Tibial artery (tissue), 4 donors: ENCODE data around the gene ELAPOR1.

Source experiments
- DNase-seq, 2 donors: peaks; one replicate each; pipeline ENCODE4 v3.0.0-alpha.2; 2019
- H3K27ac ChIP-seq, 2 donors: fragments of 200-600 bp; sonication (generic) in 1 of 2; 1 replicate in 1 of 2; 2 replicates in 1 of 2; pipeline ENCODE4 v1.5.1; 2018 to 2019; ENCODE audit warnings: mild to moderate bottlenecking in 1 of 2
- H3K27me3 ChIP-seq, 2 donors: fragments of 200-600 bp; sonication (generic) in 1 of 2; one replicate each; pipeline versions ENCODE4 v1.5.1 to v1.6.0; 2016 to 2019
- H3K36me3 ChIP-seq, 3 donors: fragments of 200-600 bp; sonication (generic) in 2 of 3; one replicate each; pipeline ENCODE4 v1.5.1; 2016 to 2019; ENCODE audit warnings: mild to moderate bottlenecking in 2 of 3
- H3K4me1 ChIP-seq, 4 donors: fragments of 200-600 bp; sonication (generic) in 2 of 4; 1 replicate in 3 of 4; 2 replicates in 1 of 4; pipeline ENCODE4 v1.5.1; 2016 to 2019
- H3K4me3 ChIP-seq, 2 donors: fragments of 200-600 bp; sonication (generic) in 1 of 2; 1 replicate in 1 of 2; 2 replicates in 1 of 2; pipeline ENCODE4 v1.5.1; 2018 to 2019; ENCODE audit warnings: mild to moderate bottlenecking in 2 of 2
- H3K9me3 ChIP-seq, 3 donors: fragments of 200-600 bp; sonication (generic) in 1 of 3; one replicate each; pipeline ENCODE4 v1.5.1; 2016 to 2019
- CTCF ChIP-seq, 2 experiments: fragments of 200-600 bp in 1 of 2; fragments of 450-650 bp in 1 of 2; IDR thresholded peaks; one replicate each; pipeline ENCODE4 v1.5.1; 2017 to 2019; ENCODE audit warnings: antibody characterized with exemption in 2 of 2, mild to moderate bottlenecking in 1 of 2, moderate library complexity in 1 of 2
- intact Hi-C: fragments of 100-400 bp; cut with DNase I; formaldehyde crosslinking; loops from one replicate; pipeline ENCODE4 v1.15.0; 2023; ENCODE audit warnings: low total_unique reads

ELAPOR1 gene

GRCh38 chr1:109149874-109150601 lies 36.1 kb downstream of the ELAPOR1 start:
- intact Hi-C loops: no loop called here
- H3K9me3 ChIP-seq: no peaks in the 10 kb centered on the region
- H3K27me3 ChIP-seq: no peaks in the 10 kb centered on the region
- TF ChIP-seq CTCF (IDR thresholded peaks at IDR 0.05): no peak
- peaks cover 0 to 15% (median 6%) of the 10 kb centered on the region in 4 donors for H3K4me1 ChIP-seq
- H3K36me3 ChIP-seq: no peaks in the 10 kb centered on the region
- no peak overlapping the region for H3K4me3 ChIP-seq
- DNase-seq: no peak
- no peak overlapping the region for H3K27ac ChIP-seq

DNA sequence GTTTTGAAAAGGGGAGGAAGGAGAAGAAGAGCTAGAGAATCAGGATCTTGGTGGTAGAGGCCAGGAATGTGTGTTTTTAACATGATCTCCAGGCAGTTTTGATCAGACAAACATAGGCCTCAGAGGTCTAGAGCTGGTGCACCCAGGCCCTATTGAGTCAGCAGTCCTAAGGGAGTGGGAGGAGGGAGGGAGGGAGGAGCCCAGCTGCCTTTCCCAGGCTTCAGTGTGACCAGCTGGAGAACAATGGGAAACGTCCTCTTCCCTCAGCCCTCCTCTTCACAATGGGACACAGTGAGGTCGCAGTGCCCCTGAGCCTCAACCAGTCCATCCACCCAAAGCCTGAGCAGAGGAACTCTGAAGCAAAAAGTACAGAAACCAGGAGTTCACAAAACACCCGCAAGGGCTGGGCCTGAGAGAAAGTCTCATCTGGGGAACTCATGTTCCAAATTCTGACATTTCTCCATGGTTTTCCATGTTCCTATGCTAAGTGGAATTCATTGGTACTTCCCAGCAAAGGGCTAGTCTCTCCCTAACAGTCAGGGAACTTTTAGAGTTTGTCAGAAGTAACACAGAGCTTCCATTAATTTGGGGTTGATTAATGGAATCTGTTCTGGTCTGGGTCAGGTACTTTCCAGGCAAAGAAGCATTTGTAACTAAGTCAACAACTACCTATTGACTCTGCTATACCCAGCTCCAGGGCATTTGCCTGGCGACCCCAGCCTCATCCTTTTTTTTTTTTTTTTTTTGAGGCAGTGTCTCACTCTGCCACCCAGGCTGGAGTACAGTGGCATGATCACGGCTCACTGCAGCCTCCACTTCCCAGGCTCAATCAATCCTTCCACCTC lies 37.5 kb downstream of the ELAPOR1 start:
- Histone ChIP-seq H3K36me3 (no peaks in the 10 kb centered on the region), H3K9me3 (no peaks in the 10 kb centered on the region), H3K27me3 (no peaks in the 10 kb centered on the region), H3K4me1 (peaks cover 0 to 15% (median 6%) of the 10 kb centered on the region in 4 donors), H3K4me3 (no peak overlapping the region), H3K27ac (no peak overlapping the region)
- intact Hi-C loops: no loop called here
- DNase-seq: no peak
- TF ChIP-seq CTCF (IDR thresholded peaks at IDR 0.05): no peak

DNA sequence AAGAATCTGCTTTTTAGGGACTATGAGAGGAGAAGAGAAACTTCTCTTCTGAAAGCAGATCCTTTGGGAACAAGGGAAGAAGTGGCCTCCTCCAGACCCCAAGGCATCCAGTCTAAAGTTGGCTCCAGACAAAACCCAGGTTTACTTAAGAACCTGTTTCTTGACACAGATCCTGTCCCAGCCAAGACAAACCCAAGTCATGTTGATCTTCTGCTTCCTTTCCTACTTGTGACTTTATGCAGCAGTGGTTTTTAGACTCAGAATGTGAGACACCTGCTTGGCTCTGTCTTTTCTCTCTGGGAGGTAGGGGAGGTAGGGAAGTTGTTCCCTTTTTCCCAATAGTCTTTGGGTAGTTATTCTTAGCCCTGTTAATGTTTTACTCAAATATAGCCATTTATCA lies 38.3 kb downstream of the ELAPOR1 start:
- Histone ChIP-seq H3K27ac (no peak overlapping the region), H3K27me3 (no peaks in the 10 kb centered on the region), H3K4me1 (peaks cover 0 to 15% (median 6%) of the 10 kb centered on the region in 4 donors), H3K36me3 (no peaks in the 10 kb centered on the region), H3K4me3 (no peak overlapping the region), H3K9me3 (no peaks in the 10 kb centered on the region)
- intact Hi-C loops: no loop called here
- TF ChIP-seq CTCF (IDR thresholded peaks at IDR 0.05): no peak
- no peak for DNase-seq

DNA sequence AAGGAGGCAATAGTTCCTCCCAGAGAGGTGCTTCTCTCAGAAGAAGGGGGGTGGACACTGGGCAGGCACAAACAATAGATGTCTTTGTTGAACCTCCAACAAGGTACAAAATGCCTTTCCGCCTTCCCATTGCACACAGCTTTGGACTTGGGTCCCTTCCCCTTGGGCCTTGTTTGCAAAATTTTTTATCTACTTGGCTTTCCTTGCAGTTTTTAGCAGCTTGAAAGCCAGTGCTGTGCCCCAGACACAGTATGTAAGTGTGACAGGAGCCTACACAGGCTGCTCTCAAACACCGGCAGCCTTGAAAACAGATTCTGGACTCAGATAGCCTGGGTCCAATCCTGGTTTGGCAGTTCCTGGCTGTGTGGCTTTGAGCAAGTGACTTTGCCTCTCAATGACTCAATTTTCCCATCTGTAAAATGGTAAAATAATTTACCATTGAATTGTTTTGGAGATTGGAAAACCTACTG lies 43.0 kb downstream of the ELAPOR1 start:
- Histone ChIP-seq H3K4me1 (peaks cover 0 to 5% (median 4%) of the 10 kb centered on the region in 4 donors), H3K4me3 (no peak overlapping the region), H3K9me3 (no peaks in the 10 kb centered on the region), H3K27me3 (no peaks in the 10 kb centered on the region), H3K36me3 (no peaks in the 10 kb centered on the region), H3K27ac (no peak overlapping the region)
- intact Hi-C loops: no loop called here
- DNase-seq: no peak
- TF ChIP-seq CTCF (IDR thresholded peaks at IDR 0.05): no peak

- TF ChIP-seq CTCF (IDR thresholded peaks at IDR 0.05): no peak
- Histone ChIP-seq H3K4me3 (no peak overlapping the region), H3K9me3 (no peaks in the 10 kb centered on the region), H3K27ac (no peak overlapping the region), H3K27me3 (no peaks in the 10 kb centered on the region), H3K36me3 (no peaks in the 10 kb centered on the region), H3K4me1 (peaks cover 0 to 15% (median 12%) of the 10 kb centered on the region in 4 donors)
- no peak for DNase-seq
- intact Hi-C loops: no loop called here
Measured at GRCh38 chr1:109158433-109158832, 44.5 kb downstream of the ELAPOR1 start.
